Measurements from ENCODE around the gene TENT4A. TPM values are rescaled to one million over a fixed set of nuclear protein-coding genes. Genes with fewer than 3 reads are reported as not detected.

TENT4A gene
- total and polyA plus RNA-seq, 10 of the 15 experiments (the other 5 are each of a cell fraction or from before 2014, with no cell fraction given): 1.4 to 30.6 (median 12.5) TPM

DNA sequence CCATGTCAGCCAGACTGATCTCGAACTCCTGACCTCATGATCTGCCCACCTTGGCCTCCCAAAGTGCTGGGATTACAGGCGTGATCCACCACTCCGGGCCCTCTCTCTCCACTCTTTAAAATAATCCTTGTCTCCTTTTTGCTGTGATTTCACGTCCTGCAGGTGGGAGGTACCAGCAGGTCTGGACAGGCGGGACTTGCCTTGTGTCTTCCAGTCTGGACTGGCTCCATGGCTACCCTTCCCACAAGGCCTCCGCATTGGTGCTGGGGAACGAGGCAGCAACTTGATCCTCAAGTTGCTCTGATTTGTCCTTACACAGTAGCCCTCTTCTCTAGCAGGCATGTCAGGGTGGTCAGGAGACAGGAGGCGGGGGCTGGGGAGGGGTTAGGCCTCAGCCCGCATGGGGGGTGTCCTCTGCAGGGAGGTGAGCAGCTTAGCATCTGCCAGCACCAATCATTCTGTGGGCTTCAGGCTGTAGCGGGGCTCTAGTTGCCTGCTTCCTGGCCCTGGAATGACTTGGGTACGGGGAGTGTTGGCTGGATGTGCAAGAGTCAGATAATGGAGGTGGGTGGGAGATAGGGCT lies 54.3 kb downstream of the TENT4A start:
- ChIA-PET SMC1A (ENCODE audit: uncharacterized antibody, unreplicated experiment) (no interaction called here), CTCF (interaction anchor here (1.8 kb wide), 1 partner anchor 13 kb away, joined by 6 read pairs; no protein-coding TSS in a partner anchor), RAD21 (ENCODE audit: unreplicated experiment) (no interaction called here), POLR2A (no interaction called here)
- no TSS peak for BruUV-seq (replicated peaks)
- Histone ChIP-seq H3K4me3 (no peak overlapping the region), H3K79me2 (ENCODE audit: control insufficient read depth, insufficient read depth, low read length) (no peaks in the 10 kb centered on the region), H3K9ac (ENCODE audit: control insufficient read depth, insufficient read depth, low read length) (no peak overlapping the region), H4K20me1 (ENCODE audit: control insufficient read depth, insufficient read depth) (no peaks in the 10 kb centered on the region), H3K36me3 (ENCODE audit: control insufficient read depth in 2 of 2, insufficient read depth in 2 of 2, low read length in 1 of 2) (no peaks in the 10 kb centered on the region), H3K4me1 (ENCODE audit: control insufficient read depth, insufficient read depth, low read length) (no peaks in the 10 kb centered on the region), H3K27ac (ENCODE audit: control insufficient read depth, insufficient read depth) (no peak overlapping the region), H2AFZ (ENCODE audit: control insufficient read depth, low read depth, low read length) (no peak overlapping the region), H3K9me3 (replicated peaks; ENCODE audit: control insufficient read depth, insufficient read depth, low read length) (no peaks in the 10 kb centered on the region), H3K4me2 (ENCODE audit: control insufficient read depth, insufficient read depth) (no peak overlapping the region), H3K27me3 (replicated peaks in 1 of 2; ENCODE audit: control insufficient read depth in 2 of 2, insufficient read depth in 2 of 2, low read length in 1 of 2) (no peaks in the 10 kb centered on the region)
- ATAC-seq (no peak), DNase-seq (ENCODE audit: low read depth, low spot score) (no peak), FAIRE-seq (no peak)
- 74% methylated on average over 11 of the region's 11 CpGs for WGBS (ENCODE audit: insufficient coverage, insufficient replicate concordance, low lambda C conversion rate, missing lambda C conversion rate)
- intact Hi-C loops (cut with micrococcal nuclease; ENCODE audit: unreplicated experiment) (loop anchor here (5.0 to 10.0 kb wide), 3 partner anchors 70 to 1050 kb away; no protein-coding TSS in a partner anchor), in situ Hi-C loops (cut with MboI) (loop anchor here (5.0 kb wide), 1 partner anchor 985 kb away; no protein-coding TSS in a partner anchor)
- TF ChIP-seq CHD1 (IDR thresholded peaks at IDR 0.05; ENCODE audit: low read depth, low read length) (no peak), TARDBP (IDR thresholded peaks at IDR 0.05; ENCODE audit: borderline replicate concordance) (no peak), CHD4 (IDR thresholded peaks at IDR 0.05) (no peak), SREBF1 (IDR thresholded peaks at IDR 0.05; ENCODE audit: low read length) (no peak), PAX5 (IDR thresholded peaks at IDR 0.05; ENCODE audit: borderline replicate concordance, low read depth, low read length) (no peak), RAD21 (IDR thresholded peaks at IDR 0.05; ENCODE audit: insufficient read depth, low read depth, low read length) (no peak)
- TF ChIP-seq, protein P1, sequence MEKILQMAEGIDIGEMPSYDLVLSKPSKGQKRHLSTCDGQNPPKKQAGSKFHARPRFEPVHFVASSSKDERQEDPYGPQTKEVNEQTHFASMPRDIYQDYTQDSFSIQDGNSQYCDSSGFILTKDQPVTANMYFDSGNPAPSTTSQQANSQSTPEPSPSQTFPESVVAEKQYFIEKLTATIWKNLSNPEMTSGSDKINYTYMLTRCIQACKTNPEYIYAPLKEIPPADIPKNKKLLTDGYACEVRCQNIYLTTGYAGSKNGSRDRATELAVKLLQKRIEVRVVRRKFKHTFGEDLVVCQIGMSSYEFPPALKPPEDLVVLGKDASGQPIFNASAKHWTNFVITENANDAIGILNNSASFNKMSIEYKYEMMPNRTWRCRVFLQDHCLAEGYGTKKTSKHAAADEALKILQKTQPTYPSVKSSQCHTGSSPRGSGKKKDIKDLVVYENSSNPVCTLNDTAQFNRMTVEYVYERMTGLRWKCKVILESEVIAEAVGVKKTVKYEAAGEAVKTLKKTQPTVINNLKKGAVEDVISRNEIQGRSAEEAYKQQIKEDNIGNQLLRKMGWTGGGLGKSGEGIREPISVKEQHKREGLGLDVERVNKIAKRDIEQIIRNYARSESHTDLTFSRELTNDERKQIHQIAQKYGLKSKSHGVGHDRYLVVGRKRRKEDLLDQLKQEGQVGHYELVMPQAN (conservative IDR thresholded peaks at IDR 0.05): no peak
- TF ChIP-seq, protein P2, sequence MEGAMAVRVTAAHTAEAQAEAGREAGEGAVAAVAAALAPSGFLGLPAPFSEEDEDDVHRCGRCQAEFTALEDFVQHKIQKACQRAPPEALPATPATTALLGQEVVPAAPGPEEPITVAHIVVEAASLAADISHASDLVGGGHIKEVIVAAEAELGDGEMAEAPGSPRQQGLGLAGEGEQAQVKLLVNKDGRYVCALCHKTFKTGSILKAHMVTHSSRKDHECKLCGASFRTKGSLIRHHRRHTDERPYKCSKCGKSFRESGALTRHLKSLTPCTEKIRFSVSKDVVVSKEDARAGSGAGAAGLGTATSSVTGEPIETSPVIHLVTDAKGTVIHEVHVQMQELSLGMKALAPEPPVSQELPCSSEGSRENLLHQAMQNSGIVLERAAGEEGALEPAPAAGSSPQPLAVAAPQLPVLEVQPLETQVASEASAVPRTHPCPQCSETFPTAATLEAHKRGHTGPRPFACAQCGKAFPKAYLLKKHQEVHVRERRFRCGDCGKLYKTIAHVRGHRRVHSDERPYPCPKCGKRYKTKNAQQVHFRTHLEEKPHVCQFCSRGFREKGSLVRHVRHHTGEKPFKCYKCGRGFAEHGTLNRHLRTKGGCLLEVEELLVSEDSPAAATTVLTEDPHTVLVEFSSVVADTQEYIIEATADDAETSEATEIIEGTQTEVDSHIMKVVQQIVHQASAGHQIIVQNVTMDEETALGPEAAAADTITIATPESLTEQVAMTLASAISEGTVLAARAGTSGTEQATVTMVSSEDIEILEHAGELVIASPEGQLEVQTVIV (IDR thresholded peaks at IDR 0.05; ENCODE audit: borderline replicate concordance, partially characterized antibody): no peak
- TF ChIP-seq, protein P3, sequence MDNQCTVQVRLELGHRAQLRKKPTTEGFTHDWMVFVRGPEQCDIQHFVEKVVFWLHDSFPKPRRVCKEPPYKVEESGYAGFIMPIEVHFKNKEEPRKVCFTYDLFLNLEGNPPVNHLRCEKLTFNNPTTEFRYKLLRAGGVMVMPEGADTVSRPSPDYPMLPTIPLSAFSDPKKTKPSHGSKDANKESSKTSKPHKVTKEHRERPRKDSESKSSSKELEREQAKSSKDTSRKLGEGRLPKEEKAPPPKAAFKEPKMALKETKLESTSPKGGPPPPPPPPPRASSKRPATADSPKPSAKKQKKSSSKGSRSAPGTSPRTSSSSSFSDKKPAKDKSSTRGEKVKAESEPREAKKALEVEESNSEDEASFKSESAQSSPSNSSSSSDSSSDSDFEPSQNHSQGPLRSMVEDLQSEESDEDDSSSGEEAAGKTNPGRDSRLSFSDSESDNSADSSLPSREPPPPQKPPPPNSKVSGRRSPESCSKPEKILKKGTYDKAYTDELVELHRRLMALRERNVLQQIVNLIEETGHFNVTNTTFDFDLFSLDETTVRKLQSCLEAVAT (IDR thresholded peaks at IDR 0.05): no peak
